ENCODE results near the gene DHX30. TPM values are rescaled to one million over a fixed set of nuclear protein-coding genes. Genes with fewer than 3 reads are reported as not detected.
"Not testable (repeated sequence)": the region's sequence is repeated elsewhere in the genome, so short reads cannot be mapped to it uniquely, and the experiment has no call there.

DHX30 gene
- total RNA-seq, 1 experiment from 2014 or later: 65.1 TPM

GRCh38 chr3:47825590-47825989, 22.7 kb downstream of the DHX30 start:
- Histone ChIP-seq H3K27me3 (ENCODE audit: control insufficient read depth, insufficient read depth, low read length) (no peaks in the 10 kb centered on the region), H3K4me1 (ENCODE audit: control insufficient read depth, insufficient read depth, low read length) (peaks cover 10% of the 10 kb centered on the region), H3K4me3 (ENCODE audit: low read depth in 2 of 2, low read length in 2 of 2) (peak overlapping the region; percentile 87 to 97), H3K36me3 (ENCODE audit: control insufficient read depth, insufficient read depth, low read length) (peaks cover 10% of the 10 kb centered on the region), H3K9me3 (ENCODE audit: control insufficient read depth, insufficient read depth, low read depth, low read length) (no peaks in the 10 kb centered on the region), H3K27ac (ENCODE audit: low read length) (peak overlapping the region; percentile 89)
- DNase-seq (ENCODE audit: low read depth, low spot score): no peak
- intact Hi-C loops (cut with micrococcal nuclease; ENCODE audit: unreplicated experiment): no loop called here
- TF ChIP-seq CTCF (IDR thresholded peaks at IDR 0.05) (no peak), SIN3A (IDR thresholded peaks at IDR 0.05; ENCODE audit: borderline replicate concordance, insufficient read depth, low read depth, low read length) (no peak), TCF7L2 (IDR thresholded peaks at IDR 0.05; ENCODE audit: low read depth, low read length) (no peak), POLR2AphosphoS5 (IDR thresholded peaks at IDR 0.05; ENCODE audit: low read depth, low read length) (no peak)
- TF ChIP-seq, protein P1, sequence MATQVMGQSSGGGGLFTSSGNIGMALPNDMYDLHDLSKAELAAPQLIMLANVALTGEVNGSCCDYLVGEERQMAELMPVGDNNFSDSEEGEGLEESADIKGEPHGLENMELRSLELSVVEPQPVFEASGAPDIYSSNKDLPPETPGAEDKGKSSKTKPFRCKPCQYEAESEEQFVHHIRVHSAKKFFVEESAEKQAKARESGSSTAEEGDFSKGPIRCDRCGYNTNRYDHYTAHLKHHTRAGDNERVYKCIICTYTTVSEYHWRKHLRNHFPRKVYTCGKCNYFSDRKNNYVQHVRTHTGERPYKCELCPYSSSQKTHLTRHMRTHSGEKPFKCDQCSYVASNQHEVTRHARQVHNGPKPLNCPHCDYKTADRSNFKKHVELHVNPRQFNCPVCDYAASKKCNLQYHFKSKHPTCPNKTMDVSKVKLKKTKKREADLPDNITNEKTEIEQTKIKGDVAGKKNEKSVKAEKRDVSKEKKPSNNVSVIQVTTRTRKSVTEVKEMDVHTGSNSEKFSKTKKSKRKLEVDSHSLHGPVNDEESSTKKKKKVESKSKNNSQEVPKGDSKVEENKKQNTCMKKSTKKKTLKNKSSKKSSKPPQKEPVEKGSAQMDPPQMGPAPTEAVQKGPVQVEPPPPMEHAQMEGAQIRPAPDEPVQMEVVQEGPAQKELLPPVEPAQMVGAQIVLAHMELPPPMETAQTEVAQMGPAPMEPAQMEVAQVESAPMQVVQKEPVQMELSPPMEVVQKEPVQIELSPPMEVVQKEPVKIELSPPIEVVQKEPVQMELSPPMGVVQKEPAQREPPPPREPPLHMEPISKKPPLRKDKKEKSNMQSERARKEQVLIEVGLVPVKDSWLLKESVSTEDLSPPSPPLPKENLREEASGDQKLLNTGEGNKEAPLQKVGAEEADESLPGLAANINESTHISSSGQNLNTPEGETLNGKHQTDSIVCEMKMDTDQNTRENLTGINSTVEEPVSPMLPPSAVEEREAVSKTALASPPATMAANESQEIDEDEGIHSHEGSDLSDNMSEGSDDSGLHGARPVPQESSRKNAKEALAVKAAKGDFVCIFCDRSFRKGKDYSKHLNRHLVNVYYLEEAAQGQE (IDR thresholded peaks at IDR 0.05; ENCODE audit: insufficient read depth in 1 of 2, low read depth in 2 of 2, low read length in 1 of 2): no peak
- ATAC-seq: peak; percentile 3
- in situ Hi-C loops (cut with HindIII; ENCODE audit: low pct_unique_long_range_greater_than_20kb, low sequenced_read_pairs): no loop called here
- POLR2A ChIA-PET: interaction anchor here (0.6 to 0.7 kb wide), 2 partner anchors 11 to 236 kb away, joined by 3 to 5 read pairs; no protein-coding TSS in a partner anchor
- CTCF ChIA-PET: interaction anchor here (0.7 kb wide), 1 partner anchor 29 kb away, joined by 3 read pairs; no protein-coding TSS in a partner anchor
- no TSS peak for BruUV-seq (replicated peaks)

GRCh38 chr3:47829482-47829881, 26.5 kb downstream of the DHX30 start:
- H3K4me1 ChIP-seq (ENCODE audit: control insufficient read depth, insufficient read depth, low read length); POLR2A ChIA-PET; intact Hi-C loops (cut with micrococcal nuclease; ENCODE audit: unreplicated experiment); BruUV-seq (replicated peaks); H3K9me3 ChIP-seq (ENCODE audit: control insufficient read depth, insufficient read depth, low read depth, low read length); H3K27me3 ChIP-seq (ENCODE audit: control insufficient read depth, insufficient read depth, low read length); DNase-seq (ENCODE audit: low read depth, low spot score); in situ Hi-C loops (cut with HindIII; ENCODE audit: low pct_unique_long_range_greater_than_20kb, low sequenced_read_pairs); ATAC-seq; H3K27ac ChIP-seq (ENCODE audit: low read length); CTCF ChIA-PET; H3K4me3 ChIP-seq (ENCODE audit: low read depth in 2 of 2, low read length in 2 of 2): not testable (repeated sequence)
- peaks cover 19% of the 10 kb centered on the region for H3K36me3 ChIP-seq (ENCODE audit: control insufficient read depth, insufficient read depth, low read length)

GRCh38 chr3:47836986-47837385, 34.0 kb downstream of the DHX30 start:
- no peak overlapping the region for H3K27ac ChIP-seq (ENCODE audit: low read length)

More at GRCh38 chr3:47836986-47837385, 34.0 kb downstream of the DHX30 start:
- Histone ChIP-seq H3K9me3 (ENCODE audit: control insufficient read depth, insufficient read depth, low read depth, low read length) (no peaks in the 10 kb centered on the region), H3K4me3 (ENCODE audit: low read depth in 2 of 2, low read length in 2 of 2) (no peak overlapping the region), H3K27me3 (ENCODE audit: control insufficient read depth, insufficient read depth, low read length) (no peaks in the 10 kb centered on the region), H3K4me1 (ENCODE audit: control insufficient read depth, insufficient read depth, low read length) (no peaks in the 10 kb centered on the region), H3K36me3 (ENCODE audit: control insufficient read depth, insufficient read depth, low read length) (peaks cover 4% of the 10 kb centered on the region)
- DNase-seq (ENCODE audit: low read depth, low spot score) (no peak), ATAC-seq (no peak)
- in situ Hi-C loops (cut with HindIII; ENCODE audit: low pct_unique_long_range_greater_than_20kb, low sequenced_read_pairs): no loop called here
- intact Hi-C loops (cut with micrococcal nuclease; ENCODE audit: unreplicated experiment): no loop called here
- ChIA-PET POLR2A (interaction anchor here (0.6 kb wide), 1 partner anchor 11 kb away, joined by 5 read pairs; no protein-coding TSS in a partner anchor), CTCF (interaction anchor here (0.6 to 1.5 kb wide), 2 partner anchors 312 to 314 kb away, joined by 7 to 8 read pairs; no protein-coding TSS in a partner anchor)
- TF ChIP-seq TCF7L2 (IDR thresholded peaks at IDR 0.05; ENCODE audit: low read depth, low read length): no peak
- no peak for TF ChIP-seq SIN3A (IDR thresholded peaks at IDR 0.05; ENCODE audit: borderline replicate concordance, insufficient read depth, low read depth, low read length)
- TF ChIP-seq POLR2AphosphoS5 (IDR thresholded peaks at IDR 0.05; ENCODE audit: low read depth, low read length): no peak
- TF ChIP-seq, protein P1 (IDR thresholded peaks at IDR 0.05; ENCODE audit: insufficient read depth in 1 of 2, low read depth in 2 of 2, low read length in 1 of 2): no peak
- TF ChIP-seq CTCF (IDR thresholded peaks at IDR 0.05): no peak
- BruUV-seq (replicated peaks): TSS peak; percentile 36
